ENCODE data around the gene RYR1.
"Not testable (repeated sequence)": the region's sequence is repeated elsewhere in the genome, so short reads cannot be mapped to it uniquely, and the experiment has no call there.

RYR1 gene

DNA sequence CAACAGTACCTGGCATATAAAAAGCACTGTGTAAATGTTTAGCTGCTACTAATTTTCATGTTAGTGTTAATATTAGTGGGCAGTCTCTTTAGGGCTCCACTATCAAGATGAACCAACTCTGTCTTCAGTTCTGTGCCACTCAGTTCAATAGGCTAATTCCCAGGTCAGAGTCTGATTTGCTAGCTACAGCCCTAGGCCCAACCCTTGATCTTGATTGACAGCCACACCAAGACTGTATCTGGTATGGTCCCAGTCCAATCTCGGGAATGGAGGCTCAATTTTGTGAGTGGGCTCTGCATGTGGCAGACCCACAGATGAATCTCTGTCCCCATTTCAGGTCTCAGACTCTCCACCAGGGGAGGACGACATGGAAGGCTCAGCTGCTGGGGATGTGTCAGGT is 138.2 kb downstream of the RYR1 start:
- Histone ChIP-seq H3K36me3 (ENCODE audit: insufficient read depth, low read length) (no peaks in the 10 kb centered on the region), H3K27ac (ENCODE audit: low read length) (no peak overlapping the region), H3K27me3 (ENCODE audit: insufficient read depth, low read length, poor library complexity) (no peaks in the 10 kb centered on the region), H3K4me1 (ENCODE audit: insufficient read depth, low read length) (no peaks in the 10 kb centered on the region), H3K79me2 (ENCODE audit: insufficient read depth, low read length) (no peaks in the 10 kb centered on the region), H2AFZ (ENCODE audit: low read depth, low read length) (no peak overlapping the region), H3K4me2 (ENCODE audit: insufficient read depth, low read length) (no peak overlapping the region), H3K4me3 (ENCODE audit: low read depth in 1 of 2, low read length in 2 of 2) (no peak overlapping the region), H4K20me1 (ENCODE audit: insufficient read depth, low read length) (no peaks in the 10 kb centered on the region; the same call in 1 of the 2 replicates), H3K9me3 (ENCODE audit: insufficient read depth, low read length, severe bottlenecking) (no peaks in the 10 kb centered on the region), H3K9ac (ENCODE audit: low read depth, low read length) (no peak overlapping the region)
- TF ChIP-seq, protein P1, sequence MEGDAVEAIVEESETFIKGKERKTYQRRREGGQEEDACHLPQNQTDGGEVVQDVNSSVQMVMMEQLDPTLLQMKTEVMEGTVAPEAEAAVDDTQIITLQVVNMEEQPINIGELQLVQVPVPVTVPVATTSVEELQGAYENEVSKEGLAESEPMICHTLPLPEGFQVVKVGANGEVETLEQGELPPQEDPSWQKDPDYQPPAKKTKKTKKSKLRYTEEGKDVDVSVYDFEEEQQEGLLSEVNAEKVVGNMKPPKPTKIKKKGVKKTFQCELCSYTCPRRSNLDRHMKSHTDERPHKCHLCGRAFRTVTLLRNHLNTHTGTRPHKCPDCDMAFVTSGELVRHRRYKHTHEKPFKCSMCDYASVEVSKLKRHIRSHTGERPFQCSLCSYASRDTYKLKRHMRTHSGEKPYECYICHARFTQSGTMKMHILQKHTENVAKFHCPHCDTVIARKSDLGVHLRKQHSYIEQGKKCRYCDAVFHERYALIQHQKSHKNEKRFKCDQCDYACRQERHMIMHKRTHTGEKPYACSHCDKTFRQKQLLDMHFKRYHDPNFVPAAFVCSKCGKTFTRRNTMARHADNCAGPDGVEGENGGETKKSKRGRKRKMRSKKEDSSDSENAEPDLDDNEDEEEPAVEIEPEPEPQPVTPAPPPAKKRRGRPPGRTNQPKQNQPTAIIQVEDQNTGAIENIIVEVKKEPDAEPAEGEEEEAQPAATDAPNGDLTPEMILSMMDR (IDR thresholded peaks at IDR 0.05; ENCODE audit: borderline replicate concordance, extremely low read depth, low read length, poor library complexity, severe bottlenecking) = no peak
- no peak for TF ChIP-seq EZH2 (IDR thresholded peaks at IDR 0.05; ENCODE audit: borderline replicate concordance, low read depth, low read length, severe bottlenecking)
- ATAC-seq (ENCODE audit: insufficient read depth, low read depth) (no peak), DNase-seq (no peak)

- no peak overlapping the region for H3K4me2 ChIP-seq (ENCODE audit: insufficient read depth, low read length)
- H3K4me3 ChIP-seq (ENCODE audit: low read depth in 1 of 2, low read length in 2 of 2) = no peak overlapping the region
- no peaks in the 10 kb centered on the region for H3K4me1 ChIP-seq (ENCODE audit: insufficient read depth, low read length)
- ATAC-seq (ENCODE audit: insufficient read depth, low read depth) = no peak
- H3K9ac ChIP-seq (ENCODE audit: low read depth, low read length) = no peak overlapping the region
- H3K79me2 ChIP-seq (ENCODE audit: insufficient read depth, low read length) = no peaks in the 10 kb centered on the region
- no peak overlapping the region for H2AFZ ChIP-seq (ENCODE audit: low read depth, low read length)
- H3K27ac ChIP-seq (ENCODE audit: low read length) = no peak overlapping the region
- no peaks in the 10 kb centered on the region for H3K36me3 ChIP-seq (ENCODE audit: insufficient read depth, low read length)
- DNase-seq = no peak
- TF ChIP-seq EZH2 (IDR thresholded peaks at IDR 0.05; ENCODE audit: borderline replicate concordance, low read depth, low read length, severe bottlenecking) = no peak
- TF ChIP-seq, protein P1 (IDR thresholded peaks at IDR 0.05; ENCODE audit: borderline replicate concordance, extremely low read depth, low read length, poor library complexity, severe bottlenecking) = no peak
- no peaks in the 10 kb centered on the region for H3K9me3 ChIP-seq (ENCODE audit: insufficient read depth, low read length, severe bottlenecking)
- H4K20me1 ChIP-seq (ENCODE audit: insufficient read depth, low read length) = no peaks in the 10 kb centered on the region
- H3K27me3 ChIP-seq (ENCODE audit: insufficient read depth, low read length, poor library complexity) = no peaks in the 10 kb centered on the region
Measured at GRCh38 chr19:38577826-38578225, 144.3 kb downstream of the RYR1 start.

DNA sequence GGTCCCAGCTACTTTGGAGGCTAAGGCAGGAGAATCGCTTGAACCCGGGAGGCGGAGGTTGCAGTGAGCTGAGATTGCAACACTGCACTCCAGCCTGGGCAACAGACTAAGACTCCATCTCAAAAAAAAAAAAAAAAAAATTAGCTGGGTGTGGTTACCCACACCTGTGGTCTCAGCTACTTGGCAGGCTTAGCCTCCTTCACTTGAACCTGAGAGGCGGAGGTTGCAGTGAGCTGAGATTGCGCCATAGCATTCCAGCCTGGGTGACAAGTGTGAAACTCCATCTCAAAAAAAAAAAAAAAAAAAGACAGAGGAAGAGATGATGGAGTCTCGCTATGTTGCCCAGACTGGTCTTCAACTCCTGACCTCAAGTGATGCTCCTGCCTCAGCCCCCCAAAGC is 145.8 kb downstream of the RYR1 start:
- not testable (repeated sequence) for H3K4me2 ChIP-seq (ENCODE audit: insufficient read depth, low read length); H3K79me2 ChIP-seq (ENCODE audit: insufficient read depth, low read length); H3K4me1 ChIP-seq (ENCODE audit: insufficient read depth, low read length); H2AFZ ChIP-seq (ENCODE audit: low read depth, low read length); H3K36me3 ChIP-seq (ENCODE audit: insufficient read depth, low read length); H3K4me3 ChIP-seq (ENCODE audit: low read depth in 1 of 2, low read length in 2 of 2); H3K27ac ChIP-seq (ENCODE audit: low read length); H4K20me1 ChIP-seq (ENCODE audit: insufficient read depth, low read length); ATAC-seq (ENCODE audit: insufficient read depth, low read depth); H3K9ac ChIP-seq (ENCODE audit: low read depth, low read length); H3K27me3 ChIP-seq (ENCODE audit: insufficient read depth, low read length, poor library complexity); H3K9me3 ChIP-seq (ENCODE audit: insufficient read depth, low read length, severe bottlenecking); DNase-seq

DNA sequence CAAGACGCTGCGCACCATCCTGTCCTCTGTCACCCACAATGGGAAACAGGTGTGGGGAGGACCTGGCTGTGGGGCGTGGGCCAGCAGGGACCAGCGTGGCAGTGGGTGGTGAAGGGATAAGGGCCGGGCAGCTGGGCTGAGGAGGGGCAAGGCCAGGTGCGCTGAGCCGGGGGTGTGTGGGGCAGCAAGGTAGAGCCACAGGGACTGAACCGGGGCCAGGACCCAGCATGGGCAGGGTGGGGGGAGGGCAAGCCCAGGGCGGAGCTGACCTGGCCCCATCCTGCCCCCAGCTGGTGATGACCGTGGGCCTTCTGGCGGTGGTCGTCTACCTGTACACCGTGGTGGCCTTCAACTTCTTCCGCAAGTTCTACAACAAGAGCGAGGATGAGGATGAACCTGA is 146.6 kb downstream of the RYR1 start:
- Histone ChIP-seq H3K9me3 (ENCODE audit: insufficient read depth, low read length, severe bottlenecking) (no peaks in the 10 kb centered on the region), H4K20me1 (ENCODE audit: insufficient read depth, low read length) (no peaks in the 10 kb centered on the region), H3K4me1 (ENCODE audit: insufficient read depth, low read length) (no peaks in the 10 kb centered on the region), H3K79me2 (ENCODE audit: insufficient read depth, low read length) (no peaks in the 10 kb centered on the region), H2AFZ (ENCODE audit: low read depth, low read length) (no peak overlapping the region), H3K4me2 (ENCODE audit: insufficient read depth, low read length) (no peak overlapping the region), H3K36me3 (ENCODE audit: insufficient read depth, low read length) (no peaks in the 10 kb centered on the region), H3K9ac (ENCODE audit: low read depth, low read length) (no peak overlapping the region), H3K4me3 (ENCODE audit: low read depth in 1 of 2, low read length in 2 of 2) (no peak overlapping the region), H3K27ac (ENCODE audit: low read length) (no peak overlapping the region), H3K27me3 (ENCODE audit: insufficient read depth, low read length, poor library complexity) (no peaks in the 10 kb centered on the region)
- no peak for DNase-seq
- no peak for ATAC-seq (ENCODE audit: insufficient read depth, low read depth)
- TF ChIP-seq EZH2 (IDR thresholded peaks at IDR 0.05; ENCODE audit: borderline replicate concordance, low read depth, low read length, severe bottlenecking) = no peak
- TF ChIP-seq, protein P1 (IDR thresholded peaks at IDR 0.05; ENCODE audit: borderline replicate concordance, extremely low read depth, low read length, poor library complexity, severe bottlenecking) = no peak

Measured in DND-41 (cell line).